Naive thymus-derived CD4-positive, alpha-beta T cell (primary cell): Measurements from ENCODE around the gene ANKRD39. TPM values are rescaled to one million over a fixed set of nuclear protein-coding genes. Genes with fewer than 3 reads are reported as not detected.

Experiments
- ATAC-seq: fragments of 150-1000 bp; cut with Tn5 transposase; 2 replicates; pipeline ENCODE4 v1.10.0; 2021; ENCODE audit warnings: mild to moderate bottlenecking, moderate library complexity
- CTCF ChIA-PET: fragments of 350-600 bp; sonication (Branson Sonifier 250); formaldehyde crosslinking; loops from one replicate; lab custom pipeline; 2021; ENCODE audit warnings: antibody characterized with exemption; lab: Charles Lee
- POLR2A ChIA-PET: fragments of 350-600 bp; sonication (Branson Sonifier 250); formaldehyde crosslinking; loops from one replicate; lab custom pipeline; 2021; ENCODE audit warnings: antibody characterized with exemption, inconsistent platforms; lab: Charles Lee
- DNase-seq, 9 donors: peaks; one replicate each; pipeline versions ENCODE4 v3.0.0 to v3.0.0-alpha.2; 2020 to 2022; ENCODE audit warnings: mixed read lengths in 1 of 9
- H3K27ac ChIP-seq: one replicate; pipeline ENCODE4 v1.7.0; 2013; ENCODE audit warnings: mild to moderate bottlenecking, low read depth, low read length, moderate library complexity
- H3K27me3 ChIP-seq, 2 donors: one replicate each; pipeline ENCODE4 v1.7.0; 2013; ENCODE audit warnings: low read length in 2 of 2, mild to moderate bottlenecking in 2 of 2, moderate library complexity in 2 of 2; ENCODE audit not compliant: control insufficient read depth in 2 of 2, insufficient read depth in 2 of 2
- H3K36me3 ChIP-seq, 3 experiments: 1 replicate in 2 of 3; 2 replicates in 1 of 3; pipeline ENCODE4 v1.7.0; 2013; ENCODE audit warnings: low read length in 3 of 3, mild to moderate bottlenecking in 3 of 3, moderate library complexity in 1 of 3; ENCODE audit not compliant: insufficient read depth in 3 of 3, control insufficient read depth in 2 of 3
- H3K4me1 ChIP-seq, 2 donors: one replicate each; pipeline ENCODE4 v1.7.0; 2013; ENCODE audit warnings: low read length in 2 of 2, mild to moderate bottlenecking in 2 of 2, moderate library complexity in 1 of 2; ENCODE audit not compliant: control insufficient read depth in 2 of 2, insufficient read depth in 2 of 2
- H3K4me3 ChIP-seq: 2 replicates; pipeline ENCODE4 v1.7.0; 2013; ENCODE audit warnings: mild to moderate bottlenecking, low read length
- H3K9me3 ChIP-seq, 3 experiments: 1 replicate in 2 of 3; 2 replicates in 1 of 3; pipeline ENCODE4 v1.7.0; 2013; ENCODE audit warnings: low read length in 3 of 3; ENCODE audit not compliant: control insufficient read depth in 2 of 3
- H3K27ac Mint-ChIP-seq, 9 donors: one replicate each; pipeline ENCODE4 v1.8.0; 2020 to 2022; ENCODE audit warnings: mixed read lengths in 9 of 9, mild to moderate bottlenecking in 8 of 9, moderate library complexity in 5 of 9, inconsistent platforms in 2 of 9
- H3K27me3 Mint-ChIP-seq, 5 donors: one replicate each; pipeline ENCODE4 v1.8.0; 2021 to 2022; ENCODE audit warnings: mixed read lengths in 5 of 5, mild to moderate bottlenecking in 1 of 5
- H3K36me3 Mint-ChIP-seq, 5 donors: one replicate each; pipeline ENCODE4 v1.8.0; 2020 to 2022; ENCODE audit warnings: mixed read lengths in 5 of 5, mild to moderate bottlenecking in 3 of 5, inconsistent platforms in 1 of 5
- H3K4me1 Mint-ChIP-seq, 7 donors: one replicate each; pipeline ENCODE4 v1.8.0; 2020 to 2022; ENCODE audit warnings: mixed read lengths in 7 of 7, mild to moderate bottlenecking in 3 of 7, inconsistent platforms in 1 of 7
- H3K4me3 Mint-ChIP-seq, 10 donors: one replicate each; pipeline ENCODE4 v1.8.0; 2020 to 2022; ENCODE audit warnings: mild to moderate bottlenecking in 10 of 10, mixed read lengths in 10 of 10, moderate library complexity in 6 of 10, inconsistent platforms in 2 of 10
- H3K9me3 Mint-ChIP-seq, 11 donors: one replicate each; pipeline ENCODE4 v1.8.0; 2020 to 2022; ENCODE audit warnings: mixed read lengths in 11 of 11, mild to moderate bottlenecking in 4 of 11, inconsistent platforms in 1 of 11, moderate library complexity in 1 of 11
- intact Hi-C, 2 donors: fragments of 100-400 bp; cut with micrococcal nuclease; formaldehyde crosslinking; loops; one replicate each; pipeline ENCODE4 v1.15.1; 2023
- polyA plus RNA-seq, 2 donors: library from polyadenylated mRNA; unstranded; fragments of 300-500 nt; fragmentation: Illumina TruSeq; gene quantifications; one replicate each; pipeline ENCODE4 v1.2.3, GENCODE V29; 2021
- total RNA-seq, 6 experiments: library from RNA in 5 of 6; stranded (reverse) in 5 of 6; gene quantifications; 1 replicate in 5 of 6; 2 replicates in 1 of 6; pipeline ENCODE4 v1.2.3 and lab custom pipeline; 2021 to 2026

ANKRD39 gene
- total and polyA plus RNA-seq, 7 experiments from 2014 or later, result 12.0 to 38.4 (median 16.4) TPM

GRCh38 chr2:96839875-96840850 is 17.7 kb downstream of the ANKRD39 start:
- Mint-ChIP-seq H3K36me3 (peaks cover 0 to 9% (median 0%) of the 10 kb centered on the region in 5 donors), H3K4me3 (peak overlapping the region; percentile 36 to 83 (median 51)), H3K27ac (peak overlapping the region in 8 of 9 donors; percentile 28 to 85 (median 56)), H3K27me3 (no peaks in the 10 kb centered on the region), H3K4me1 (peaks cover 0 to 30% (median 18%) of the 10 kb centered on the region in 7 donors), H3K9me3 (peaks cover 0 to 3% (median 0%) of the 10 kb centered on the region in 11 donors)
- peaks cover 12 to 16% of the 10 kb centered on the region in 2 donors for H3K4me1 ChIP-seq
- intact Hi-C loops, result loop anchor here (1.0 to 2.0 kb wide), 3 partner anchors 18 to 24 kb away; partner anchors contain the start of genes CNNM3 (in 2 of the 2) and ANKRD39 (in 1 of the 2)
- peaks cover 0 to 1% (median 0%) of the 10 kb centered on the region in 3 experiments for H3K36me3 ChIP-seq
- no peak for DNase-seq
- H3K27ac ChIP-seq, result peak overlapping the region; percentile 22
- ChIA-PET CTCF (interaction anchor here (1.1 to 1.6 kb wide), 3 partner anchors 17 to 111 kb away, joined by 3 to 5 read pairs (median 5); partner anchors contain the start of genes ANKRD39 and CNNM3), POLR2A (interaction anchor here (0.6 to 4.4 kb wide), 9 partner anchors 9 to 112 kb away, joined by 3 to 48 read pairs (median 3); partner anchors contain the start of genes ANKRD39 and CNNM3)
- ATAC-seq, result no peak
- H3K9me3 ChIP-seq, result no peaks in the 10 kb centered on the region
- no peaks in the 10 kb centered on the region for H3K27me3 ChIP-seq
- peak overlapping the region; percentile 56 for H3K4me3 ChIP-seq

GRCh38 chr2:96839293-96839874 is 18.4 kb downstream of the ANKRD39 start:
- Histone ChIP-seq H3K4me3 (peak overlapping the region; percentile 56), H3K4me1 (peaks cover 12 to 16% of the 10 kb centered on the region in 2 donors), H3K27ac (peak overlapping the region; percentile 53), H3K27me3 (no peaks in the 10 kb centered on the region), H3K36me3 (peaks cover 0 to 4% (median 0%) of the 10 kb centered on the region in 3 experiments), H3K9me3 (no peaks in the 10 kb centered on the region)
- peaks cover 0 to 9% (median 0%) of the 10 kb centered on the region in 5 donors for H3K36me3 Mint-ChIP-seq
- DNase-seq (peak; percentile 69 to 84 (median 80)), ATAC-seq (peak; percentile 98)
- intact Hi-C loops, result loop anchor here (1.0 to 2.0 kb wide), 3 partner anchors 19 to 23 kb away; partner anchors contain the start of genes CNNM3 (in 2 of the 2) and ANKRD39 (in 1 of the 2)
- peaks cover 0 to 30% (median 18%) of the 10 kb centered on the region in 7 donors for H3K4me1 Mint-ChIP-seq
- peak overlapping the region; percentile 48 to 84 (median 73) for H3K4me3 Mint-ChIP-seq
- peak overlapping the region; percentile 34 to 92 (median 83) for H3K27ac Mint-ChIP-seq
- CTCF ChIA-PET, result interaction anchor here (1.2 to 1.6 kb wide), 2 partner anchors 18 to 23 kb away, joined by 3 to 5 read pairs; partner anchors contain the start of genes ANKRD39 and CNNM3
- POLR2A ChIA-PET, result interaction anchor here (0.6 to 4.4 kb wide), 10 partner anchors 9 to 113 kb away, joined by 3 to 48 read pairs (median 4); partner anchors contain the start of genes ANKRD39 and CNNM3
- peaks cover 0 to 3% (median 0%) of the 10 kb centered on the region in 11 donors for H3K9me3 Mint-ChIP-seq
- H3K27me3 Mint-ChIP-seq, result no peaks in the 10 kb centered on the region

DNA sequence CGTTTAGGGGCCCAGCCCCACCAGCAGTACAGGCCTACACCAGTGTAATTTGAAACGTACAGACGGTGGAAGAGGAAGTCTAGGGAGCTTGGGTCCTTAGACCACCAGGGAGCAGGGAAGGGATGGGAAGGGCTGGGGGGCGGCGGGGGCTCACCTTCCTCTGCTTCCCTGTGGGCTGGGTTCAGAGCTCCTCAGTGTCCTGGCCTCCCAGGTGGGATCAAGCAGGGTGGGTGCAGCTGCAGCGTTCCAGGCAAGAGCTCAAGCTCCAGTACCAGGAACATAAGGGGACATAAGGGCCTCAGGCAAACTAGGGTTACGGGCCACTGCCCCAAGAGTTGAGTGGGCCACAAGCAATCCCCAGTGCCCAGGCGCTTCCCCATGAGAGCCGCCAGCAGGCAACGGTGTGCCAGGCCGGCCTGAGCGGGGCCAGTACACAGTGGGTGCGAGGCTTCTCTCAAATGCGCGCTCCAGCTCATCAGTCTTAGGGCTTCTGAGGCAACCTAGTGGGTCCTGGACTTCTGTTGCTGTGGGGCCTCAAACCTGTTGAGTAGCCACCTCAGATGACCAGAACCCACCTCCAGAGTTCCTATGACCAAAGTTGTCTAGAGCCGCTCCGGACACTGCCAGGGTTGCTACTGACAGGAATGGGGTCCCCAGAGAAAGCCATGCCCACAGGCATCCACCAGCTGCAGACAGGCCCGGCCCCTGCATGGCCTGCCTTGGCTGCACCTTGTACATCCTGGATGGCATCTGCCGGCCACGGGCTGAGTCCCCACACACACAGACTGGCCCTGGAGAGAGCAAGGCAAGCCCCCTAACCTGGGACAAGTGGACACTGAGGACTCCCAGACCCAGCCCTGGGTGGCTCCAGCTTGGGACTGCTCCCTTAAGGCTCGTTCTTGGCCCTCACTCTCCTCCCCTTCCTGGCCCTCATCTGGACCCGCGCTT is 19.2 kb downstream of the ANKRD39 start:
- peaks cover 0 to 29% (median 18%) of the 10 kb centered on the region in 7 donors for H3K4me1 Mint-ChIP-seq
- no peaks in the 10 kb centered on the region for H3K9me3 ChIP-seq
- CTCF ChIA-PET, result interaction anchor here (1.2 to 1.6 kb wide), 2 partner anchors 19 to 22 kb away, joined by 3 to 5 read pairs; partner anchors contain the start of genes ANKRD39 and CNNM3
- DNase-seq, result no peak
- intact Hi-C loops, result loop anchor here (1.0 to 2.0 kb wide), 3 partner anchors 20 to 22 kb away; partner anchors contain the start of genes CNNM3 (in 2 of the 2) and ANKRD39 (in 1 of the 2)
- peak overlapping the region; percentile 48 to 84 (median 73) for H3K4me3 Mint-ChIP-seq
- peaks cover 0 to 7% (median 0%) of the 10 kb centered on the region in 3 experiments for H3K36me3 ChIP-seq
- ATAC-seq, result no peak
- H3K27ac ChIP-seq, result peak overlapping the region; percentile 53
- H3K4me3 ChIP-seq, result peak overlapping the region; percentile 56
- no peaks in the 10 kb centered on the region for H3K27me3 ChIP-seq
- H3K36me3 Mint-ChIP-seq, result peaks cover 0 to 9% (median 0%) of the 10 kb centered on the region in 5 donors
- peaks cover 0 to 2% (median 0%) of the 10 kb centered on the region in 11 donors for H3K9me3 Mint-ChIP-seq
- peak overlapping the region; percentile 34 to 92 (median 83) for H3K27ac Mint-ChIP-seq
- H3K4me1 ChIP-seq, result peaks cover 12 to 16% of the 10 kb centered on the region in 2 donors
- POLR2A ChIA-PET, result interaction anchor here (1.3 to 4.4 kb wide), 5 partner anchors 19 to 86 kb away, joined by 5 to 48 read pairs (median 10); partner anchors contain the start of genes ANKRD39 and CNNM3
- no peaks in the 10 kb centered on the region for H3K27me3 Mint-ChIP-seq

GRCh38 chr2:96837575-96837974 is 20.2 kb downstream of the ANKRD39 start:
- Histone ChIP-seq H3K27me3 (no peaks in the 10 kb centered on the region), H3K27ac (no peak overlapping the region), H3K36me3 (peaks cover 0 to 18% (median 0%) of the 10 kb centered on the region in 3 experiments), H3K9me3 (no peaks in the 10 kb centered on the region), H3K4me3 (no peak overlapping the region), H3K4me1 (peaks cover 12 to 16% of the 10 kb centered on the region in 2 donors)
- ATAC-seq, result no peak
- ChIA-PET POLR2A (interaction anchor here (0.6 to 4.4 kb wide), 4 partner anchors 15 to 87 kb away, joined by 3 to 48 read pairs (median 5); partner anchors contain the start of genes ANKRD39 and CNNM3), CTCF (no interaction called here)
- no peak for DNase-seq
- Mint-ChIP-seq H3K4me1 (peaks cover 0 to 23% (median 13%) of the 10 kb centered on the region in 7 donors), H3K27ac (peak overlapping the region in 3 of 9 donors; percentile 10 to 56 (median 28)), H3K4me3 (no peak overlapping the region), H3K36me3 (peaks cover 0 to 9% (median 0%) of the 10 kb centered on the region in 5 donors), H3K27me3 (no peaks in the 10 kb centered on the region), H3K9me3 (peaks cover 0 to 2% (median 0%) of the 10 kb centered on the region in 11 donors)
- intact Hi-C loops, result no loop called here

GRCh38 chr2:96835830-96836229 is 22.0 kb downstream of the ANKRD39 start:
- CTCF ChIA-PET, result interaction anchor here (0.9 kb wide), 1 partner anchor 31 kb away, joined by 3 read pairs; no protein-coding TSS in a partner anchor
- no peak overlapping the region for H3K27ac Mint-ChIP-seq
- POLR2A ChIA-PET, result no interaction called here
- Histone ChIP-seq H3K4me3 (no peak overlapping the region), H3K36me3 (peaks cover 0 to 35% (median 5%) of the 10 kb centered on the region in 3 experiments), H3K27ac (no peak overlapping the region), H3K4me1 (peaks cover 12 to 16% of the 10 kb centered on the region in 2 donors), H3K27me3 (no peaks in the 10 kb centered on the region), H3K9me3 (no peaks in the 10 kb centered on the region)
- no peaks in the 10 kb centered on the region for H3K9me3 Mint-ChIP-seq
- H3K36me3 Mint-ChIP-seq, result peaks cover 0 to 19% (median 4%) of the 10 kb centered on the region in 5 donors
- H3K4me3 Mint-ChIP-seq, result no peak overlapping the region
- no peaks in the 10 kb centered on the region for H3K27me3 Mint-ChIP-seq
- H3K4me1 Mint-ChIP-seq, result peaks cover 0 to 20% (median 13%) of the 10 kb centered on the region in 7 donors
- DNase-seq (no peak), ATAC-seq (no peak)
- intact Hi-C loops, result no loop called here
